Activated T-cell treated with anti-CD3 and anti-CD28 coated beads for 24 hours (primary cell): ENCODE measurements around the gene CPB2.

Source experiments
- DNase-seq: peaks from one replicate; pipeline ENCODE4 v3.0.0-alpha.2; 2020; ENCODE audit warnings: low read depth

Gene CPB2

GRCh38 chr13:46104868-46105267 is at the start of gene CPB2:
Gene CPB2 (minus strand): TSS chr13:46105033. CDS start chr13:46105009, 24 bp downstream.
- no peak for DNase-seq

- DNase-seq: no peak
These were observed 49.4 kb upstream of the CPB2 start for GRCh38 chr13:46154136-46154801.

GRCh38 chr13:46152627-46153328 is 47.9 kb upstream of the CPB2 start:
- DNase-seq: no peak

- no peak for DNase-seq
These were observed 45.4 kb upstream of the CPB2 start for GRCh38 chr13:46150134-46150693.

GRCh38 chr13:46149272-46150133 is 44.7 kb upstream of the CPB2 start:
- no peak for DNase-seq

GRCh38 chr13:46146898-46147297 is 42.1 kb upstream of the CPB2 start:
- DNase-seq: no peak

- DNase-seq: no peak
These were observed 41.1 kb upstream of the CPB2 start for GRCh38 chr13:46145950-46146349.

- no peak for DNase-seq
These were observed 40.3 kb upstream of the CPB2 start for GRCh38 chr13:46145135-46145534.

- DNase-seq: no peak
These were observed 38.4 kb upstream of the CPB2 start for GRCh38 chr13:46143184-46143701.

- no peak for DNase-seq
These were observed 37.9 kb upstream of the CPB2 start for GRCh38 chr13:46142776-46143175.

GRCh38 chr13:46140044-46140443 is 35.2 kb upstream of the CPB2 start:
- DNase-seq: no peak

GRCh38 chr13:46137627-46138317 is 32.9 kb upstream of the CPB2 start:
- no peak for DNase-seq

GRCh38 chr13:46136688-46137087 is 31.9 kb upstream of the CPB2 start:
- no peak for DNase-seq

GRCh38 chr13:46134961-46135522 is 30.2 kb upstream of the CPB2 start:
- no peak for DNase-seq

GRCh38 chr13:46134494-46134893 is 29.7 kb upstream of the CPB2 start:
- no peak for DNase-seq

GRCh38 chr13:46132109-46132508 is 27.3 kb upstream of the CPB2 start:
- DNase-seq: no peak

GRCh38 chr13:46131705-46132104 is 26.9 kb upstream of the CPB2 start:
- DNase-seq: no peak

GRCh38 chr13:46129955-46130618 is 25.3 kb upstream of the CPB2 start:
- no peak for DNase-seq

- DNase-seq: no peak
These were observed 24.3 kb upstream of the CPB2 start for GRCh38 chr13:46129124-46129523.

- DNase-seq: no peak
These were observed 22.7 kb upstream of the CPB2 start for GRCh38 chr13:46127358-46128023.
